Measurements from ENCODE around the gene TARBP2. TPM values are rescaled to one million over a fixed set of nuclear protein-coding genes. Genes with fewer than 3 reads are reported as not detected.
A peak's percentile ranks its signal among the peaks of the same experiment; 100 is the strongest.

Gene TARBP2
- total RNA-seq, 1 experiment from 2014 or later: 74.0 TPM

DNA sequence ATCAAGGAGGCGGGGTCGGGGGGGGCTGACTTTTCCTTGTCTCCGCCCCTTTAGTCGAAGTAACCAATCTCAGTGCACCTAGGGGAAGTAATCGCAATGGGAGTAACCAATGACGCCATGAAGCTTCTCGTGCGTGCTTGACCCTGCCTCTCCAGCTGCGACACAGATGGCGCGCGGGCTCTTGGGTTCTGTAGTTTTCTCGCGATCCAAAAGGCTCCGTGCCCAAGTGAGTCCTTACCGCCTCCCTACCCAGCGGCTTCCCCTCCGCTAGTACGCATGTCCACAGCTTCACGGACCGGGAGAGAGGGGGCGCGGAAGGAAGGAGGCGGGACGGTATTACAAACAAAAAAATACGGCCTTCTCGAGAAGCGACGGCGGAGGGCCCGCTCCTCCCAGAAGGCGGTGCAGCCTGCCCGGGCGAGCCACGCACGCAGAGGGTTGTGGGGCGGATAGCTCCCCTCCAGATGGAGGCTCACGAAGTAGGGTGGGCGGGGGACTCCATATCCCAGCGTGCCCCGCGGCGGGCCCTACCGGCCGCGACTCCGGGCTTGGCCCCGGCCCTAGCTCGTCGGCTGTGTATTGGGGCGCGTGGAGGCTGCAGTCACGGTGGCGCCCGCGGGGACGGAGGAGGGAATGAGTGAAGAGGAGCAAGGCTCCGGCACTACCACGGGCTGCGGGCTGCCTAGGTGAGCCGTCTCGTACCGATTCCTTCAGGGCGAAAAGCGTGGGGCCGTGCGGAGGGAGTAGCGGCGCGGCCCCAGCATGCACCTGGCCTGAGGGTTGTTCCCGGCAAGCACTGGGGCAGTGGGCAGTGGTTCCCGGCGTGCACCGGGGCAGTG, at the start of gene TARBP2 (continued):
- TF ChIP-seq, protein P1, sequence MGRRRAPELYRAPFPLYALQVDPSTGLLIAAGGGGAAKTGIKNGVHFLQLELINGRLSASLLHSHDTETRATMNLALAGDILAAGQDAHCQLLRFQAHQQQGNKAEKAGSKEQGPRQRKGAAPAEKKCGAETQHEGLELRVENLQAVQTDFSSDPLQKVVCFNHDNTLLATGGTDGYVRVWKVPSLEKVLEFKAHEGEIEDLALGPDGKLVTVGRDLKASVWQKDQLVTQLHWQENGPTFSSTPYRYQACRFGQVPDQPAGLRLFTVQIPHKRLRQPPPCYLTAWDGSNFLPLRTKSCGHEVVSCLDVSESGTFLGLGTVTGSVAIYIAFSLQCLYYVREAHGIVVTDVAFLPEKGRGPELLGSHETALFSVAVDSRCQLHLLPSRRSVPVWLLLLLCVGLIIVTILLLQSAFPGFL (CRISPR knock-in tag; IDR thresholded peaks at IDR 0.05; ENCODE audit: borderline replicate concordance): 0 out of 2 replicates have a peak, but pooled peaks have one; percentile 48
- TF ChIP-seq TEAD1 (CRISPR knock-in tag; IDR thresholded peaks at IDR 0.05) (no peak), FOXP1 (CRISPR knock-in tag; IDR thresholded peaks at IDR 0.05; ENCODE audit: borderline replicate concordance) (0 out of 2 replicates have a peak, but pooled peaks have one; percentile 65), ELF4 (CRISPR knock-in tag; IDR thresholded peaks at IDR 0.05; ENCODE audit: low read depth) (no peak), CBFB (CRISPR knock-in tag; IDR thresholded peaks at IDR 0.05; ENCODE audit: low read depth) (no peak), CREM (CRISPR knock-in tag; IDR thresholded peaks at IDR 0.05) (peak; percentile 35; the same call in 1 of the 2 replicates), ZNF423 (CRISPR knock-in tag; IDR thresholded peaks at IDR 0.05) (no peak), FOXK1 (CRISPR knock-in tag; IDR thresholded peaks at IDR 0.05) (0 out of 2 replicates have a peak, but pooled peaks have one; percentile 9), ESRRA (CRISPR knock-in tag; IDR thresholded peaks at IDR 0.05; ENCODE audit: borderline replicate concordance) (no peak), RELA (CRISPR knock-in tag; IDR thresholded peaks at IDR 0.05; ENCODE audit: borderline replicate concordance) (0 out of 2 replicates have a peak, but pooled peaks have one; percentile 59), IRF2 (CRISPR knock-in tag; IDR thresholded peaks at IDR 0.05; ENCODE audit: borderline replicate concordance, low read depth) (no peak), ETV6 (CRISPR knock-in tag; IDR thresholded peaks at IDR 0.05) (peak; percentile 25; the same call in 1 of the 2 replicates), SP1 (CRISPR knock-in tag; conservative IDR thresholded peaks at IDR 0.05) (peak; percentile 72), TCF7 (CRISPR knock-in tag; IDR thresholded peaks at IDR 0.05; ENCODE audit: low read depth) (peak; percentile 81; the same call in 1 of the 2 replicates), NFATC4 (CRISPR knock-in tag; IDR thresholded peaks at IDR 0.05) (0 out of 2 replicates have a peak, but pooled peaks have one; percentile 20), ATF1 (CRISPR knock-in tag; IDR thresholded peaks at IDR 0.05) (no peak), GTF2I (CRISPR knock-in tag; conservative IDR thresholded peaks at IDR 0.05) (no peak), NFYB (CRISPR knock-in tag; conservative IDR thresholded peaks at IDR 0.05; ENCODE audit: low read depth) (peak; percentile 60; the same call in 1 of the 2 replicates), TP53 (CRISPR knock-in tag; IDR thresholded peaks at IDR 0.05) (no peak), JUN (CRISPR knock-in tag; IDR thresholded peaks at IDR 0.05) (no peak), GRHL2 (CRISPR knock-in tag; IDR thresholded peaks at IDR 0.05; ENCODE audit: insufficient replicate concordance, severe bottlenecking) (no peak)
- TF ChIP-seq, protein P2, sequence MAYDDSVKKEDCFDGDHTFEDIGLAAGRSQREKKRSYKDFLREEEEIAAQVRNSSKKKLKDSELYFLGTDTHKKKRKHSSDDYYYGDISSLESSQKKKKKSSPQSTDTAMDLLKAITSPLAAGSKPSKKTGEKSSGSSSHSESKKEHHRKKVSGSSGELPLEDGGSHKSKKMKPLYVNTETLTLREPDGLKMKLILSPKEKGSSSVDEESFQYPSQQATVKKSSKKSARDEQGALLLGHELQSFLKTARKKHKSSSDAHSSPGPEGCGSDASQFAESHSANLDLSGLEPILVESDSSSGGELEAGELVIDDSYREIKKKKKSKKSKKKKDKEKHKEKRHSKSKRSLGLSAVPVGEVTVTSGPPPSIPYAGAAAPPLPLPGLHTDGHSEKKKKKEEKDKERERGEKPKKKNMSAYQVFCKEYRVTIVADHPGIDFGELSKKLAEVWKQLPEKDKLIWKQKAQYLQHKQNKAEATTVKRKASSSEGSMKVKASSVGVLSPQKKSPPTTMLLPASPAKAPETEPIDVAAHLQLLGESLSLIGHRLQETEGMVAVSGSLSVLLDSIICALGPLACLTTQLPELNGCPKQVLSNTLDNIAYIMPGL (CRISPR knock-in tag; IDR thresholded peaks at IDR 0.05): 0 out of 2 replicates have a peak, but pooled peaks have one; percentile 24
- TF ChIP-seq, protein P3, sequence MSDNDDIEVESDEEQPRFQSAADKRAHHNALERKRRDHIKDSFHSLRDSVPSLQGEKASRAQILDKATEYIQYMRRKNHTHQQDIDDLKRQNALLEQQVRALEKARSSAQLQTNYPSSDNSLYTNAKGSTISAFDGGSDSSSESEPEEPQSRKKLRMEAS (CRISPR knock-in tag; IDR thresholded peaks at IDR 0.05): peak; percentile 95
- TF ChIP-seq, protein P4, sequence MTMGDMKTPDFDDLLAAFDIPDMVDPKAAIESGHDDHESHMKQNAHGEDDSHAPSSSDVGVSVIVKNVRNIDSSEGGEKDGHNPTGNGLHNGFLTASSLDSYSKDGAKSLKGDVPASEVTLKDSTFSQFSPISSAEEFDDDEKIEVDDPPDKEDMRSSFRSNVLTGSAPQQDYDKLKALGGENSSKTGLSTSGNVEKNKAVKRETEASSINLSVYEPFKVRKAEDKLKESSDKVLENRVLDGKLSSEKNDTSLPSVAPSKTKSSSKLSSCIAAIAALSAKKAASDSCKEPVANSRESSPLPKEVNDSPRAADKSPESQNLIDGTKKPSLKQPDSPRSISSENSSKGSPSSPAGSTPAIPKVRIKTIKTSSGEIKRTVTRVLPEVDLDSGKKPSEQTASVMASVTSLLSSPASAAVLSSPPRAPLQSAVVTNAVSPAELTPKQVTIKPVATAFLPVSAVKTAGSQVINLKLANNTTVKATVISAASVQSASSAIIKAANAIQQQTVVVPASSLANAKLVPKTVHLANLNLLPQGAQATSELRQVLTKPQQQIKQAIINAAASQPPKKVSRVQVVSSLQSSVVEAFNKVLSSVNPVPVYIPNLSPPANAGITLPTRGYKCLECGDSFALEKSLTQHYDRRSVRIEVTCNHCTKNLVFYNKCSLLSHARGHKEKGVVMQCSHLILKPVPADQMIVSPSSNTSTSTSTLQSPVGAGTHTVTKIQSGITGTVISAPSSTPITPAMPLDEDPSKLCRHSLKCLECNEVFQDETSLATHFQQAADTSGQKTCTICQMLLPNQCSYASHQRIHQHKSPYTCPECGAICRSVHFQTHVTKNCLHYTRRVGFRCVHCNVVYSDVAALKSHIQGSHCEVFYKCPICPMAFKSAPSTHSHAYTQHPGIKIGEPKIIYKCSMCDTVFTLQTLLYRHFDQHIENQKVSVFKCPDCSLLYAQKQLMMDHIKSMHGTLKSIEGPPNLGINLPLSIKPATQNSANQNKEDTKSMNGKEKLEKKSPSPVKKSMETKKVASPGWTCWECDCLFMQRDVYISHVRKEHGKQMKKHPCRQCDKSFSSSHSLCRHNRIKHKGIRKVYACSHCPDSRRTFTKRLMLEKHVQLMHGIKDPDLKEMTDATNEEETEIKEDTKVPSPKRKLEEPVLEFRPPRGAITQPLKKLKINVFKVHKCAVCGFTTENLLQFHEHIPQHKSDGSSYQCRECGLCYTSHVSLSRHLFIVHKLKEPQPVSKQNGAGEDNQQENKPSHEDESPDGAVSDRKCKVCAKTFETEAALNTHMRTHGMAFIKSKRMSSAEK (CRISPR knock-in tag; IDR thresholded peaks at IDR 0.05; ENCODE audit: borderline replicate concordance): peak; percentile 94; the same call in 1 of the 2 replicates
- TF ChIP-seq, protein P5, sequence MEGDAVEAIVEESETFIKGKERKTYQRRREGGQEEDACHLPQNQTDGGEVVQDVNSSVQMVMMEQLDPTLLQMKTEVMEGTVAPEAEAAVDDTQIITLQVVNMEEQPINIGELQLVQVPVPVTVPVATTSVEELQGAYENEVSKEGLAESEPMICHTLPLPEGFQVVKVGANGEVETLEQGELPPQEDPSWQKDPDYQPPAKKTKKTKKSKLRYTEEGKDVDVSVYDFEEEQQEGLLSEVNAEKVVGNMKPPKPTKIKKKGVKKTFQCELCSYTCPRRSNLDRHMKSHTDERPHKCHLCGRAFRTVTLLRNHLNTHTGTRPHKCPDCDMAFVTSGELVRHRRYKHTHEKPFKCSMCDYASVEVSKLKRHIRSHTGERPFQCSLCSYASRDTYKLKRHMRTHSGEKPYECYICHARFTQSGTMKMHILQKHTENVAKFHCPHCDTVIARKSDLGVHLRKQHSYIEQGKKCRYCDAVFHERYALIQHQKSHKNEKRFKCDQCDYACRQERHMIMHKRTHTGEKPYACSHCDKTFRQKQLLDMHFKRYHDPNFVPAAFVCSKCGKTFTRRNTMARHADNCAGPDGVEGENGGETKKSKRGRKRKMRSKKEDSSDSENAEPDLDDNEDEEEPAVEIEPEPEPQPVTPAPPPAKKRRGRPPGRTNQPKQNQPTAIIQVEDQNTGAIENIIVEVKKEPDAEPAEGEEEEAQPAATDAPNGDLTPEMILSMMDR (IDR thresholded peaks at IDR 0.05): no peak
- TF ChIP-seq, protein P6, sequence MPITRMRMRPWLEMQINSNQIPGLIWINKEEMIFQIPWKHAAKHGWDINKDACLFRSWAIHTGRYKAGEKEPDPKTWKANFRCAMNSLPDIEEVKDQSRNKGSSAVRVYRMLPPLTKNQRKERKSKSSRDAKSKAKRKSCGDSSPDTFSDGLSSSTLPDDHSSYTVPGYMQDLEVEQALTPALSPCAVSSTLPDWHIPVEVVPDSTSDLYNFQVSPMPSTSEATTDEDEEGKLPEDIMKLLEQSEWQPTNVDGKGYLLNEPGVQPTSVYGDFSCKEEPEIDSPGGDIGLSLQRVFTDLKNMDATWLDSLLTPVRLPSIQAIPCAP (CRISPR knock-in tag; IDR thresholded peaks at IDR 0.05): peak; percentile 48; the same call in 1 of the 2 replicates
- TF ChIP-seq, protein P7, sequence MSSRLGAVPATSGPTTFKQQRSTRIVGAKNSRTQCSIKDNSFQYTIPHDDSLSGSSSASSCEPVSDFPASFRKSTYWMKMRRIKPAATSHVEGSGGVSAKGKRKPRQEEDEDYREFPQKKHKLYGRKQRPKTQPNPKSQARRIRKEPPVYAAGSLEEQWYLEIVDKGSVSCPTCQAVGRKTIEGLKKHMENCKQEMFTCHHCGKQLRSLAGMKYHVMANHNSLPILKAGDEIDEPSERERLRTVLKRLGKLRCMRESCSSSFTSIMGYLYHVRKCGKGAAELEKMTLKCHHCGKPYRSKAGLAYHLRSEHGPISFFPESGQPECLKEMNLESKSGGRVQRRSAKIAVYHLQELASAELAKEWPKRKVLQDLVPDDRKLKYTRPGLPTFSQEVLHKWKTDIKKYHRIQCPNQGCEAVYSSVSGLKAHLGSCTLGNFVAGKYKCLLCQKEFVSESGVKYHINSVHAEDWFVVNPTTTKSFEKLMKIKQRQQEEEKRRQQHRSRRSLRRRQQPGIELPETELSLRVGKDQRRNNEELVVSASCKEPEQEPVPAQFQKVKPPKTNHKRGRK (CRISPR knock-in tag; IDR thresholded peaks at IDR 0.05; ENCODE audit: borderline replicate concordance): no peak
